HEK293 (cell line): Measurements from ENCODE around the gene STOX1.

Source experiments
- BCL11B ChIP-seq: fragments of 450-650 bp; formaldehyde crosslinking; IDR thresholded peaks from 2 replicates; pipeline ENCODE4 v1.5.1; 2016; ENCODE audit warnings: low read depth, missing biosample characterization, missing genetic modification characterization
- HOXC10 ChIP-seq: sonication (generic); formaldehyde crosslinking; IDR thresholded peaks from 2 replicates; pipeline ENCODE4 v1.8.1; 2023; ENCODE audit warnings: mild to moderate bottlenecking, missing genetic modification reagents
- IKZF3 ChIP-seq: fragments of 450-650 bp; IDR thresholded peaks from 2 replicates; pipeline ENCODE4 v1.5.0; 2018; ENCODE audit warnings: missing biosample characterization, mild to moderate bottlenecking, missing genetic modification characterization, moderate library complexity
- KLF7 ChIP-seq: fragments of 450-650 bp; formaldehyde crosslinking; IDR thresholded peaks from 2 replicates; pipeline ENCODE4 v1.5.1; 2016; ENCODE audit warnings: missing biosample characterization, missing genetic modification characterization, borderline replicate concordance
- OVOL3 ChIP-seq: fragments of 450-650 bp; formaldehyde crosslinking; IDR thresholded peaks from 2 replicates; pipeline ENCODE4 v1.5.1; 2016; ENCODE audit warnings: missing biosample characterization, missing genetic modification characterization
- PRDM10 ChIP-seq: fragments of 450-650 bp; formaldehyde crosslinking; IDR thresholded peaks from 2 replicates; pipeline ENCODE4 v1.5.1; 2016; ENCODE audit warnings: missing biosample characterization, missing genetic modification characterization
- PRDM6 ChIP-seq: fragments of 450-650 bp; formaldehyde crosslinking; IDR thresholded peaks from 2 replicates; pipeline ENCODE4 v1.5.1; 2017; ENCODE audit warnings: missing biosample characterization, missing genetic modification characterization
- SETDB1 ChIP-seq: IDR thresholded peaks from one replicate; pipeline ENCODE4 v1.6.1; 2017; ENCODE audit warnings: mild to moderate bottlenecking, low read length, moderate library complexity, mixed read lengths; ENCODE audit not compliant: insufficient read length
- SP7 ChIP-seq: fragments of 450-650 bp; formaldehyde crosslinking; IDR thresholded peaks from 2 replicates; pipeline ENCODE4 v1.5.1; 2016; ENCODE audit warnings: missing biosample characterization, missing genetic modification characterization
- ZBTB6 ChIP-seq: fragments of 450-650 bp; formaldehyde crosslinking; IDR thresholded peaks from 2 replicates; pipeline ENCODE4 v1.5.1; 2017; ENCODE audit warnings: missing biosample characterization, missing genetic modification characterization
- ZBTB8A ChIP-seq: fragments of 450-650 bp; formaldehyde crosslinking; IDR thresholded peaks from 2 replicates; pipeline ENCODE4 v1.5.1; 2016; ENCODE audit warnings: missing biosample characterization, missing genetic modification characterization
- ZFP41 ChIP-seq: fragments of 450-650 bp; formaldehyde crosslinking; IDR thresholded peaks from 2 replicates; pipeline ENCODE4 v1.5.1; 2016; ENCODE audit warnings: missing biosample characterization, missing genetic modification characterization, borderline replicate concordance
- ZFP69B ChIP-seq: fragments of 450-650 bp; formaldehyde crosslinking; IDR thresholded peaks from 2 replicates; pipeline ENCODE4 v1.5.1; 2016; ENCODE audit warnings: missing biosample characterization, missing genetic modification characterization
- ZIC2 ChIP-seq: fragments of 450-650 bp; formaldehyde crosslinking; IDR thresholded peaks from 2 replicates; pipeline ENCODE4 v1.5.1; 2016; ENCODE audit warnings: missing biosample characterization, missing genetic modification characterization
- ZNF133 ChIP-seq: fragments of 450-650 bp; formaldehyde crosslinking; IDR thresholded peaks from 2 replicates; pipeline ENCODE4 v1.5.1; 2016; ENCODE audit warnings: missing biosample characterization, missing genetic modification characterization
- ZNF157 ChIP-seq: fragments of 450-650 bp; formaldehyde crosslinking; IDR thresholded peaks from 2 replicates; pipeline ENCODE4 v1.5.1; 2016; ENCODE audit warnings: missing biosample characterization, missing genetic modification characterization
- ZNF184 ChIP-seq: fragments of 450-650 bp; IDR thresholded peaks from 2 replicates; pipeline ENCODE4 v1.5.1; 2018; ENCODE audit warnings: missing biosample characterization, mild to moderate bottlenecking, missing genetic modification characterization
- ZNF280C ChIP-seq: fragments of 450-650 bp; formaldehyde crosslinking; IDR thresholded peaks from 2 replicates; pipeline ENCODE4 v1.5.1; 2016; ENCODE audit warnings: missing biosample characterization, missing genetic modification characterization
- ZNF350 ChIP-seq: fragments of 450-650 bp; formaldehyde crosslinking; IDR thresholded peaks from 2 replicates; pipeline ENCODE4 v1.5.0; 2017; ENCODE audit warnings: missing biosample characterization, mild to moderate bottlenecking, missing genetic modification characterization
- ZNF354C ChIP-seq: fragments of 450-650 bp; formaldehyde crosslinking; IDR thresholded peaks from 2 replicates; pipeline ENCODE4 v1.5.1; 2016; ENCODE audit warnings: missing biosample characterization, missing genetic modification characterization, low read depth, borderline replicate concordance
- ZNF362 ChIP-seq: fragments of 450-650 bp; formaldehyde crosslinking; IDR thresholded peaks from 2 replicates; pipeline ENCODE4 v1.5.1; 2016; ENCODE audit warnings: missing biosample characterization, missing genetic modification characterization
- ZNF513 ChIP-seq: fragments of 450-650 bp; IDR thresholded peaks from 2 replicates; pipeline ENCODE4 v1.5.1; 2018; ENCODE audit warnings: missing biosample characterization, missing genetic modification characterization
- ZNF514 ChIP-seq: fragments of 450-650 bp; formaldehyde crosslinking; IDR thresholded peaks from 2 replicates; pipeline ENCODE4 v1.5.1; 2016; ENCODE audit warnings: missing biosample characterization, missing genetic modification characterization
- ZNF571 ChIP-seq: fragments of 450-650 bp; formaldehyde crosslinking; IDR thresholded peaks from 2 replicates; pipeline ENCODE4 v1.5.0; 2017; ENCODE audit warnings: missing biosample characterization, missing genetic modification characterization
- ZNF626 ChIP-seq: fragments of 450-650 bp; sonication (Bioruptor Pico); formaldehyde crosslinking; IDR thresholded peaks from 2 replicates; pipeline ENCODE4 v1.5.1; 2018; ENCODE audit warnings: missing biosample characterization, missing genetic modification characterization, inconsistent platforms
- ZNF677 ChIP-seq: fragments of 450-650 bp; IDR thresholded peaks from 2 replicates; pipeline ENCODE4 v1.5.0; 2018; ENCODE audit warnings: missing biosample characterization, mild to moderate bottlenecking, missing genetic modification characterization, moderate library complexity
- ZNF701 ChIP-seq: fragments of 450-650 bp; formaldehyde crosslinking; IDR thresholded peaks from 2 replicates; pipeline ENCODE4 v1.5.1; 2016; ENCODE audit warnings: missing biosample characterization, missing genetic modification characterization
- ZSCAN30 ChIP-seq: fragments of 450-650 bp; IDR thresholded peaks from 2 replicates; pipeline ENCODE4 v1.5.1; 2018; ENCODE audit warnings: missing biosample characterization, mild to moderate bottlenecking, missing genetic modification characterization, moderate library complexity

STOX1 gene

GRCh38 chr10:68826764-68827591 lies at the start of gene STOX1 (continued):
- TF ChIP-seq SP7 (tag by site-specific recombination) (peak; percentile 57), BCL11B (tag by site-specific recombination) (no peak), ZNF354C (tag by site-specific recombination) (no peak), ZFP41 (tag by site-specific recombination) (no peak), ZIC2 (tag by site-specific recombination) (peak; percentile 87), ZNF571 (no peak), PRDM10 (peak; percentile 74), ZBTB6 (tag by site-specific recombination) (no peak), ZNF362 (no peak), ZFP69B (tag by site-specific recombination) (no peak), ZNF280C (no peak), ZSCAN30 (0 out of 2 replicates have a peak, but pooled peaks have one; percentile 54), ZNF133 (tag by site-specific recombination) (no peak), ZNF514 (tag by site-specific recombination) (no peak), PRDM6 (tag by site-specific recombination) (no peak), HOXC10 (CRISPR knock-in tag) (no peak), KLF7 (no peak), ZNF184 (tag by site-specific recombination) (no peak), ZNF157 (tag by site-specific recombination) (no peak), ZNF513 (tag by site-specific recombination) (no peak), OVOL3 (tag by site-specific recombination) (no peak), ZNF626 (tag by site-specific recombination) (no peak), SETDB1 (no peak), ZNF677 (tag by site-specific recombination) (no peak), IKZF3 (tag by site-specific recombination) (peak; percentile 72), ZBTB8A (tag by site-specific recombination) (peak; percentile 61; the same call in 1 of the 2 replicates), ZNF701 (tag by site-specific recombination) (no peak), ZNF350 (no peak)
